Aorta (tissue), 5 donors: Measurements from ENCODE around the gene UGT1A3. TPM values are rescaled to one million over a fixed set of nuclear protein-coding genes. Genes with fewer than 3 reads are reported as not detected.
"Not testable (repeated sequence)": the region's sequence is repeated elsewhere in the genome, so short reads cannot be mapped to it uniquely, and the experiment has no call there.

Source experiments
- ATAC-seq: fragments of 200-7000 bp; cut with Tn5 transposase; one replicate; pipeline ENCODE4 v1.9.1; 2022; ENCODE audit warnings: moderate library complexity; ENCODE audit not compliant: low FRiP score
- DNase-seq, 2 donors: peaks; one replicate each; pipeline ENCODE4 v3.0.0-alpha.2; 2020
- H3K27ac ChIP-seq, 2 donors: one replicate each; pipeline ENCODE4 v1.5.1; 2013; ENCODE audit warnings: low read length in 2 of 2, mild to moderate bottlenecking in 2 of 2, moderate library complexity in 2 of 2, control low read depth in 1 of 2, inconsistent platforms in 1 of 2, low read depth in 1 of 2
- H3K27me3 ChIP-seq, 2 donors: one replicate each; pipeline ENCODE4 v1.6.1; 2013; ENCODE audit warnings: control low read depth in 1 of 2, low read length in 1 of 2, mild to moderate bottlenecking in 1 of 2, moderate library complexity in 1 of 2; ENCODE audit not compliant: insufficient read depth in 2 of 2, control insufficient read depth in 1 of 2
- H3K36me3 ChIP-seq, 2 donors: one replicate each; pipeline ENCODE4 v1.6.1; 2013; ENCODE audit warnings: control low read depth in 1 of 2, low read length in 1 of 2, mild to moderate bottlenecking in 1 of 2; ENCODE audit not compliant: insufficient read depth in 2 of 2, control insufficient read depth in 1 of 2
- H3K4me1 ChIP-seq, 2 donors: one replicate each; pipeline ENCODE4 v1.6.1; 2013; ENCODE audit warnings: low read length in 2 of 2, control low read depth in 1 of 2, mild to moderate bottlenecking in 1 of 2, moderate library complexity in 1 of 2; ENCODE audit not compliant: insufficient read depth in 2 of 2, control insufficient read depth in 1 of 2
- H3K4me3 ChIP-seq, 2 donors: one replicate each; pipeline ENCODE4 v1.5.1; 2013; ENCODE audit warnings: low read length in 2 of 2, control low read depth in 1 of 2, mild to moderate bottlenecking in 1 of 2
- H3K9me3 ChIP-seq: one replicate; pipeline ENCODE4 v1.6.1; 2013; ENCODE audit warnings: mild to moderate bottlenecking, low read length; ENCODE audit not compliant: control insufficient read depth
- WGBS, 2 donors: extraction: QIAGEN DNeasy Blood & Tissue Kit; methylation state at CpG; one replicate each; pipeline ENCODE4 v1.1.7; 2013; 5-methylcytosine and 5-hydroxymethylcytosine counted together
- intact Hi-C, 2 donors: fragments of 100-400 bp; cut with DNase I; formaldehyde crosslinking; loops; one replicate each; pipeline versions ENCODE4 v1.14.2 to v1.15.0; 2022
- polyA plus RNA-seq, 2 donors: library from polyadenylated mRNA; stranded (reverse); fragments of 200-250 nt; gene quantifications; one replicate each; pipeline ENCODE4 v1.2.3, GENCODE V29; 2013
- total RNA-seq, 2 donors: library from RNA; stranded (reverse); fragmentation: NEBNext Ultra II Directional; extraction: Animal tissue kit (Norgen Biotek cat#: 25700); gene quantifications; one replicate each; pipeline ENCODE4 v1.2.1, GENCODE V29; 2021
- donor health status: healthy with polysubstance abuse.
- donor health status: Bipolar disorder and iron deficiency.
- donor health status: DM: no; HTN: no; CAD: no.
- donor health status: DM: no; HTN: no; CAD: no.
- donor health status: DM: yes; HTN: yes; CAD: no.

Gene UGT1A3
- total and polyA plus RNA-seq, 4 donors = not detected

GRCh38 chr2:233714121-233714520 is 14.7 kb upstream of the UGT1A3 start:
- ATAC-seq = no peak
- 77 to 79% methylated on average over 2 of the region's 2 CpGs for WGBS, 2 donors

GRCh38 chr2:233718552-233718951 is 10.3 kb upstream of the UGT1A3 start, which contains the start of gene UGT1A4:
Gene UGT1A4 (plus strand): TSS chr2:233718736. CDS start chr2:233718821, 85 bp downstream.
- 78 to 85% methylated on average over 7 of the region's 7 CpGs for WGBS, 2 donors

More at GRCh38 chr2:233714121-233714520, 14.7 kb upstream of the UGT1A3 start:
- Histone ChIP-seq H3K27ac (no peak overlapping the region), H3K9me3 (no peaks in the 10 kb centered on the region), H3K4me1 (no peaks in the 10 kb centered on the region), H3K4me3 (no peak overlapping the region), H3K27me3 (no peaks in the 10 kb centered on the region), H3K36me3 (no peaks in the 10 kb centered on the region)
- intact Hi-C loops = loop anchor here in 1 of 2 donors (5.0 kb wide), 1 partner anchor 147 kb away; the partner anchor contains the start of gene USP40
- DNase-seq = no peak

GRCh38 chr2:233736868-233737653 is 8.2 kb downstream of the UGT1A3 start:
- H3K27ac ChIP-seq, H3K4me3 ChIP-seq, intact Hi-C loops, DNase-seq, H3K4me1 ChIP-seq, ATAC-seq, H3K9me3 ChIP-seq, H3K27me3 ChIP-seq, H3K36me3 ChIP-seq: not testable (repeated sequence)
- WGBS, 2 donors = 81 to 85% methylated on average over 14 of the region's 14 CpGs

More at GRCh38 chr2:233718552-233718951, 10.3 kb upstream of the UGT1A3 start, which contains the start of gene UGT1A4:
- ATAC-seq (no peak), DNase-seq (no peak)
- Histone ChIP-seq H3K36me3 (no peaks in the 10 kb centered on the region), H3K27me3 (no peaks in the 10 kb centered on the region), H3K4me1 (no peaks in the 10 kb centered on the region), H3K27ac (no peak within 1 kb of the TSS), H3K4me3 (no peak within 1 kb of the TSS), H3K9me3 (peaks cover 1% of the 10 kb centered on the region)
- intact Hi-C loops = no loop called here

- DNase-seq = no peak
- 53 to 70% methylated on average over 2 of the region's 2 CpGs for WGBS, 2 donors
These were observed 12.0 kb downstream of the UGT1A3 start for GRCh38 chr2:233740870-233741269.

GRCh38 chr2:233743464-233744259 is 14.8 kb downstream of the UGT1A3 start:
- Histone ChIP-seq H3K27ac (no peak overlapping the region), H3K27me3 (no peaks in the 10 kb centered on the region), H3K9me3 (no peaks in the 10 kb centered on the region), H3K36me3 (no peaks in the 10 kb centered on the region), H3K4me3 (no peak overlapping the region), H3K4me1 (no peaks in the 10 kb centered on the region)
- ATAC-seq (no peak), DNase-seq (no peak)
- WGBS, 2 donors = 94 to 95% methylated on average over 44 to 46 of the region's 46 CpGs
- intact Hi-C loops = no loop called here

More at GRCh38 chr2:233740870-233741269, 12.0 kb downstream of the UGT1A3 start:
- H3K27me3 ChIP-seq = no peaks in the 10 kb centered on the region
- H3K27ac ChIP-seq = no peak overlapping the region
- H3K4me3 ChIP-seq = no peak overlapping the region
- no peaks in the 10 kb centered on the region for H3K4me1 ChIP-seq
- intact Hi-C loops = no loop called here
- H3K36me3 ChIP-seq = no peaks in the 10 kb centered on the region
- H3K9me3 ChIP-seq = no peaks in the 10 kb centered on the region
- ATAC-seq = no peak

- intact Hi-C loops = no loop called here
- Histone ChIP-seq H3K9me3 (no peaks in the 10 kb centered on the region), H3K4me3 (no peak overlapping the region), H3K36me3 (no peaks in the 10 kb centered on the region), H3K27ac (no peak overlapping the region), H3K27me3 (no peaks in the 10 kb centered on the region), H3K4me1 (no peaks in the 10 kb centered on the region)
- WGBS, 2 donors = 81 to 84% methylated on average over 5 of the region's 5 CpGs
- ATAC-seq (no peak), DNase-seq (no peak)
These were observed 16.4 kb downstream of the UGT1A3 start for GRCh38 chr2:233745073-233745755.

- H3K4me1 ChIP-seq, H3K36me3 ChIP-seq, H3K9me3 ChIP-seq, DNase-seq, H3K4me3 ChIP-seq, intact Hi-C loops, H3K27ac ChIP-seq, ATAC-seq, H3K27me3 ChIP-seq: not testable (repeated sequence)
- 49 to 68% methylated on average over 2 of the region's 2 CpGs for WGBS, 2 donors
These were observed 17.0 kb downstream of the UGT1A3 start for GRCh38 chr2:233745838-233746237.

GRCh38 chr2:233746475-233747282 is 17.8 kb downstream of the UGT1A3 start:
- no peak for ATAC-seq
- Histone ChIP-seq H3K27ac (no peak overlapping the region), H3K27me3 (no peaks in the 10 kb centered on the region), H3K36me3 (no peaks in the 10 kb centered on the region), H3K4me1 (no peaks in the 10 kb centered on the region), H3K4me3 (no peak overlapping the region), H3K9me3 (no peaks in the 10 kb centered on the region)
- 67 to 73% methylated on average over 10 of the region's 10 CpGs for WGBS, 2 donors
- intact Hi-C loops = no loop called here
- no peak for DNase-seq
